Natural killer cell (primary cell): ENCODE measurements around the gene UBE2N. TPM values are rescaled to one million over a fixed set of nuclear protein-coding genes. Genes with fewer than 3 reads are reported as not detected.
A peak's percentile ranks its signal among the peaks of the same experiment; 100 is the strongest.

Experiments used
- ATAC-seq, 3 donors: fragments of 150-1000 bp in 2 of 3; fragments of 200-7000 bp in 1 of 3; cut with Tn5 transposase; 1 replicate in 1 of 3; 2 replicates in 2 of 3; pipeline ENCODE4 v1.10.0; 2021; ENCODE audit warnings: mild to moderate bottlenecking in 2 of 3, moderate library complexity in 2 of 3
- DNase-seq, 2 donors: peaks; one replicate each; pipeline versions ENCODE4 v3.0.0 to v3.0.0-alpha.2; 2013 to 2021; ENCODE audit warnings: mixed read lengths in 1 of 2
- H3K27ac ChIP-seq: one replicate; pipeline ENCODE4 v1.5.1; 2013; ENCODE audit warnings: mild to moderate bottlenecking, low read length
- H3K27me3 ChIP-seq: one replicate; pipeline ENCODE4 v1.6.1; 2013; ENCODE audit warnings: low read length; ENCODE audit not compliant: control insufficient read depth, insufficient read depth
- H3K36me3 ChIP-seq: one replicate; pipeline ENCODE4 v1.6.1; 2013; ENCODE audit warnings: low read length; ENCODE audit not compliant: control insufficient read depth, insufficient read depth
- H3K4me1 ChIP-seq: one replicate; pipeline ENCODE4 v1.6.1; 2013; ENCODE audit warnings: low read length; ENCODE audit not compliant: control insufficient read depth, insufficient read depth
- H3K4me3 ChIP-seq: one replicate; pipeline ENCODE4 v1.5.1; 2013; ENCODE audit warnings: low read length
- H3K9me3 ChIP-seq: one replicate; pipeline ENCODE4 v1.6.1; 2013; ENCODE audit warnings: low read length; ENCODE audit not compliant: control insufficient read depth, insufficient read depth
- H3K27ac Mint-ChIP-seq, 2 donors: one replicate each; pipeline ENCODE4 v1.8.0; 2022; ENCODE audit warnings: mild to moderate bottlenecking in 2 of 2, mixed read lengths in 2 of 2, moderate library complexity in 1 of 2
- H3K27me3 Mint-ChIP-seq, 2 donors: one replicate each; pipeline ENCODE4 v1.8.0; 2022; ENCODE audit warnings: low read depth in 2 of 2, mixed read lengths in 2 of 2
- H3K36me3 Mint-ChIP-seq: one replicate; pipeline ENCODE4 v1.8.0; 2022; ENCODE audit warnings: mixed read lengths
- H3K4me1 Mint-ChIP-seq, 2 donors: one replicate each; pipeline ENCODE4 v1.8.0; 2022; ENCODE audit warnings: mixed read lengths in 2 of 2
- H3K4me3 Mint-ChIP-seq: one replicate; pipeline ENCODE4 v1.8.0; 2022; ENCODE audit warnings: mild to moderate bottlenecking, moderate library complexity, mixed read lengths
- H3K9me3 Mint-ChIP-seq, 2 donors: one replicate each; pipeline ENCODE4 v1.8.0; 2022; ENCODE audit warnings: mixed read lengths in 2 of 2
- WGBS: methylation state at CpG from one replicate; pipeline ENCODE4 v1.1.7; 2013; ENCODE audit warnings: missing lambda C conversion rate; ENCODE audit not compliant: insufficient coverage; 5-methylcytosine and 5-hydroxymethylcytosine counted together
- intact Hi-C: fragments of 100-400 bp; cut with micrococcal nuclease; formaldehyde crosslinking; loops from one replicate; pipeline ENCODE4 v1.14.2; 2022
- total RNA-seq, 4 donors: library from RNA; stranded (reverse); fragments of 120-200 nt in 1 of 4; gene quantifications; one replicate each; pipeline versions ENCODE4 v1.2.3 to v1.2.4, GENCODE V29; 2013 to 2022
- TF ChIP-seq, protein P1 (sequence below): fragments of 200-600 bp; IDR thresholded peaks from one replicate; pipeline ENCODE4 v1.8.0; 2022; ENCODE audit warnings: antibody characterized with exemption

UBE2N gene
- total RNA-seq, 3 donors from 2014 or later (not counting 1 experiment from before 2014, with no cell fraction given): 72.3 to 79.7 (median 72.9) TPM

DNA sequence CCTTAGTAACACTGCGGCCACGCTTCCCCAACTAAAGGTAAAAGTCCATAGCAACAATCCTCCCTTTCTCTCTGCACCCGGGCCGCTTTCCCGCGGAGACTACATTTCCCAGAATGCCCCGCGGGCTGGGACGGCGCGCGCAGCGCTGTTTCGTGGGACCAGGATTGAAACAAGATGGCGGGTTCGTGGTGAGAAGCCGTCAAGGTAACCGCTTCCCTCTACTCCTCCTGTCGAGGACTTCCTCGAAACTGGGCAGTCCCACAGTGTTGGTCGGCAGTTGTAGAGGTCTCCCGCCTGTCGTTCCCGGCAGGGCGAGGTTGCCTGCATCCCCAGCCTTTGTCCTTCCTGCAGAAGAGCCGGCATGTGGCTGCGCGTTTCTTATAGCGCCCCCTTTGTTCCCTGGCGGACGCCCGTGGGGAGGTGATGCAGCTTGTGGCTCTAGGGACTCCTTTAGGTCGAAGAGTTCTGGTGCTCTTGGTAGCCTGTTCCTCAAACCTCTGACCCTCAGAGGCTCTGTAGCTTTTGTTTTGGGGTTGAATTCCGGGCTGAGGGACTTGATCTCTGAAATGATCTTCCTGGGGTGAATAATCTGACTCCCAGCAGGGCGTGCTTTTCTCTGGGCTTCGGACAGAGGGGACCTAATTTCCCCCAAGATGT is 25.7 kb upstream of the UBE2N start, which contains the start of gene MRPL42:
TSS of gene MRPL42 (plus strand) at position 164 of the 657 bp plus-strand sequence. CDS start 1,772 bp downstream, outside the sequence.
- H3K4me3 ChIP-seq: peak within 1 kb of the TSS; percentile 62
- ATAC-seq: peak; percentile 94 to 95 (median 95)
- Mint-ChIP-seq H3K4me1 (peaks cover 22 to 27% of the 10 kb centered on the region in 2 donors), H3K36me3 (no peaks in the 10 kb centered on the region), H3K27ac (peak within 1 kb of the TSS; percentile 91 to 94), H3K9me3 (no peaks in the 10 kb centered on the region), H3K4me3 (peak within 1 kb of the TSS; percentile 90), H3K27me3 (peaks cover 0 to 3% of the 10 kb centered on the region in 2 donors)
- peaks cover 6% of the 10 kb centered on the region for H3K36me3 ChIP-seq
- H3K27me3 ChIP-seq: no peaks in the 10 kb centered on the region
- intact Hi-C loops: loop anchor here (1.0 to 2.0 kb wide), 3 partner anchors 25 to 209 kb away; partner anchors contain the start of genes CRADD and NUDT4
- WGBS: under 1% methylated on average over 36 of the region's 36 CpGs
- peak; percentile 94 to 95 for DNase-seq
- H3K9me3 ChIP-seq: no peaks in the 10 kb centered on the region
- TF ChIP-seq, protein P1, sequence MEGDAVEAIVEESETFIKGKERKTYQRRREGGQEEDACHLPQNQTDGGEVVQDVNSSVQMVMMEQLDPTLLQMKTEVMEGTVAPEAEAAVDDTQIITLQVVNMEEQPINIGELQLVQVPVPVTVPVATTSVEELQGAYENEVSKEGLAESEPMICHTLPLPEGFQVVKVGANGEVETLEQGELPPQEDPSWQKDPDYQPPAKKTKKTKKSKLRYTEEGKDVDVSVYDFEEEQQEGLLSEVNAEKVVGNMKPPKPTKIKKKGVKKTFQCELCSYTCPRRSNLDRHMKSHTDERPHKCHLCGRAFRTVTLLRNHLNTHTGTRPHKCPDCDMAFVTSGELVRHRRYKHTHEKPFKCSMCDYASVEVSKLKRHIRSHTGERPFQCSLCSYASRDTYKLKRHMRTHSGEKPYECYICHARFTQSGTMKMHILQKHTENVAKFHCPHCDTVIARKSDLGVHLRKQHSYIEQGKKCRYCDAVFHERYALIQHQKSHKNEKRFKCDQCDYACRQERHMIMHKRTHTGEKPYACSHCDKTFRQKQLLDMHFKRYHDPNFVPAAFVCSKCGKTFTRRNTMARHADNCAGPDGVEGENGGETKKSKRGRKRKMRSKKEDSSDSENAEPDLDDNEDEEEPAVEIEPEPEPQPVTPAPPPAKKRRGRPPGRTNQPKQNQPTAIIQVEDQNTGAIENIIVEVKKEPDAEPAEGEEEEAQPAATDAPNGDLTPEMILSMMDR: peak; percentile 84
- H3K4me1 ChIP-seq: peaks cover 8% of the 10 kb centered on the region
- H3K27ac ChIP-seq: peak within 1 kb of the TSS; percentile 67

DNA sequence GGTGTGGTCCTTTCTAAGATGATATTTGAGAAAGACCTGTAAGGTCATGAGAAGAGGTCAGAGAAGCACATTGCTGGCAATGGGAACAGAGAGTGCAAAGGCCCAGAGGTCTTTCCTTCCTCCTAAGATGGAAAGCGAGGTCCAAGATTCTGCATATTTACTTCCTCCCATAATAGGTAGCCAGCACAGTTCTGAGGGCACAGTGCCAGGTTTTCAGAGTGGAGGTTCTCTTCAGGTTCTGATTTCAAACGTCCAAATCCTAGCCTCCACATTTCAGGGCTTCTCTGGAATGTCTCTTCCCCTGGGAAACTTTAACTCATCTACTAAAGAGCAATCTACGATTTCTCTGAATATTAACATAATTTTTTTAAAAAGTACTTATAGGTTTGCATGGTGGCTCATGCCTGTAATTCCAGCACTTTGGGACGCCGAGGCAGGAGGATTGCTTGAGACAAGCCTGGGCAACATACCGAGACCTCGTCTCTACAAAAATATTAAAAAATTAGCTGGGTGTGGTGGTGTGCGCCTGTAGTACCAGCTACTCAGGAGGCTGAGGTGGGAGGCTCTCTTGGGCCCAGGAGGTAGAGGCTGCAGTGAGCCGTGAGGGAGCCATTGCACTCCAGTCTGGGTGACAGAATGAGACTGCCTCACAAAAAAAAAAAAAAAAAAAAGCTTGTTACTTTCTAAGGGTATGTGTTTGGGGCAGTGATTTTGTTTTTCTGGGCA is 25.0 kb upstream of the UBE2N start:
- H3K27me3 Mint-ChIP-seq: peaks cover 0 to 3% of the 10 kb centered on the region in 2 donors
- intact Hi-C loops: loop anchor here (1.0 to 2.0 kb wide), 3 partner anchors 24 to 210 kb away; partner anchors contain the start of genes CRADD and NUDT4
- ATAC-seq (peak in 1 of 3 donors; percentile 21), DNase-seq (no peak)
- TF ChIP-seq, protein P1: no peak
- Histone ChIP-seq H3K27ac (no peak overlapping the region), H3K27me3 (no peaks in the 10 kb centered on the region), H3K4me1 (peaks cover 8% of the 10 kb centered on the region), H3K36me3 (peaks cover 4% of the 10 kb centered on the region), H3K9me3 (no peaks in the 10 kb centered on the region), H3K4me3 (peak overlapping the region; percentile 62)
- H3K27ac Mint-ChIP-seq: peak overlapping the region; percentile 91 to 94
- H3K9me3 Mint-ChIP-seq: no peaks in the 10 kb centered on the region
- H3K4me1 Mint-ChIP-seq: peaks cover 22 to 27% of the 10 kb centered on the region in 2 donors
- H3K4me3 Mint-ChIP-seq: peak overlapping the region; percentile 90
- WGBS: 100% methylated on average over 8 of the region's 9 CpGs
- no peaks in the 10 kb centered on the region for H3K36me3 Mint-ChIP-seq

DNA sequence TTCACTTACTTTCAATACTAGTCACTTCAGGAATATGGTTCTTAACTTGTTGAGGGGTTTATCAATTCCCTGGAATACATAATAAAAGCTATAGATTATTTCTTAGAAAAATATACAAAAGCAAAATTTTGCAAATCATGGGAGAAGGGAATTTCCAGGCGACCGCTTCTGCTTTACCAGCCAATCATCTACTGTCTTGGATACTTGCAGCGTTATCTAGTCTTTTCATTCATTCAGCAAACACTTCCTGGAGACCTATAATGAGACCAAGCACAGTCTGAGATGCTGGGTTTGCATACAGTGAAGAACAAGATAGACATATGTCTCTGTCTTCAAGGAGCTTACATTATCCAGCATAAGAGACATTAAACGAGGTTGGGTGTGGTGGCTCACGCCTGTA is 24.1 kb upstream of the UBE2N start:
- Mint-ChIP-seq H3K4me1 (peaks cover 22 to 27% of the 10 kb centered on the region in 2 donors), H3K36me3 (no peaks in the 10 kb centered on the region), H3K4me3 (peak overlapping the region; percentile 38), H3K9me3 (no peaks in the 10 kb centered on the region), H3K27me3 (peaks cover 0 to 3% of the 10 kb centered on the region in 2 donors), H3K27ac (peak overlapping the region in 1 of 2 donors; percentile 23)
- Histone ChIP-seq H3K27me3 (no peaks in the 10 kb centered on the region), H3K4me1 (peaks cover 8% of the 10 kb centered on the region), H3K9me3 (no peaks in the 10 kb centered on the region), H3K36me3 (no peaks in the 10 kb centered on the region), H3K27ac (no peak overlapping the region), H3K4me3 (no peak overlapping the region)
- WGBS: 95% methylated on average over 5 of the region's 5 CpGs
- intact Hi-C loops: loop anchor here (2.0 kb wide), 1 partner anchor 211 kb away; the partner anchor contains the start of gene CRADD
- TF ChIP-seq, protein P1: no peak
- DNase-seq (no peak), ATAC-seq (no peak)
